ENCODE data around the gene KIF17. TPM values are rescaled to one million over a fixed set of nuclear protein-coding genes. Genes with fewer than 3 reads are reported as not detected.
A peak's percentile ranks its signal among the peaks of the same experiment; 100 is the strongest.

The KIF17 gene
- total and polyA plus RNA-seq, 4 donors: 3.9 to 12.6 (median 6.7) TPM

- Histone ChIP-seq H3K27me3 (ENCODE audit: control insufficient read depth, insufficient read depth, low read length) (no peaks in the 10 kb centered on the region), H3K36me3 (ENCODE audit: control insufficient read depth, insufficient read depth, low read length) (peaks cover 65% of the 10 kb centered on the region), H3K27ac (ENCODE audit: low read depth, low read length) (no peak overlapping the region), H3K4me3 (ENCODE audit: low read depth, low read length) (no peak overlapping the region), H3K9me3 (ENCODE audit: control insufficient read depth, insufficient read depth, low read length) (no peaks in the 10 kb centered on the region), H3K4me1 (ENCODE audit: control insufficient read depth, insufficient read depth, low read length) (peaks cover 9% of the 10 kb centered on the region)
- WGBS (ENCODE audit: insufficient coverage): 94% methylated on average over 12 of the region's 12 CpGs
- DNase-seq (ENCODE audit: low read depth in 4 of 6, low spot score in 6 of 6): no peak
Measured at GRCh38 chr1:20657024-20657423, 60.8 kb downstream of the KIF17 start.

GRCh38 chr1:20654104-20654690 is 63.6 kb downstream of the KIF17 start:
- Histone ChIP-seq H3K9me3 (ENCODE audit: control insufficient read depth, insufficient read depth, low read length) (no peaks in the 10 kb centered on the region), H3K4me1 (ENCODE audit: control insufficient read depth, insufficient read depth, low read length) (no peaks in the 10 kb centered on the region), H3K36me3 (ENCODE audit: control insufficient read depth, insufficient read depth, low read length) (peaks cover 85% of the 10 kb centered on the region), H3K27me3 (ENCODE audit: control insufficient read depth, insufficient read depth, low read length) (no peaks in the 10 kb centered on the region), H3K4me3 (ENCODE audit: low read depth, low read length) (no peak overlapping the region), H3K27ac (ENCODE audit: low read depth, low read length) (no peak overlapping the region)
- WGBS (ENCODE audit: insufficient coverage): 77% methylated on average over 18 of the region's 20 CpGs
- DNase-seq (ENCODE audit: low read depth in 4 of 6, low spot score in 6 of 6): no peak

- no peaks in the 10 kb centered on the region for H3K9me3 ChIP-seq (ENCODE audit: control insufficient read depth, insufficient read depth, low read length)
- 97% methylated on average over 15 of the region's 15 CpGs for WGBS (ENCODE audit: insufficient coverage)
- DNase-seq (ENCODE audit: low read depth in 4 of 6, low spot score in 6 of 6): no peak
- no peak overlapping the region for H3K4me3 ChIP-seq (ENCODE audit: low read depth, low read length)
- H3K4me1 ChIP-seq (ENCODE audit: control insufficient read depth, insufficient read depth, low read length): no peaks in the 10 kb centered on the region
- H3K27me3 ChIP-seq (ENCODE audit: control insufficient read depth, insufficient read depth, low read length): no peaks in the 10 kb centered on the region
- no peak overlapping the region for H3K27ac ChIP-seq (ENCODE audit: low read depth, low read length)
- H3K36me3 ChIP-seq (ENCODE audit: control insufficient read depth, insufficient read depth, low read length): peaks cover 89% of the 10 kb centered on the region
Measured at GRCh38 chr1:20652300-20652699, 65.5 kb downstream of the KIF17 start.

- no peak for DNase-seq (ENCODE audit: low read depth in 4 of 6, low spot score in 6 of 6)
- H3K9me3 ChIP-seq (ENCODE audit: control insufficient read depth, insufficient read depth, low read length): no peaks in the 10 kb centered on the region
- peaks cover 85% of the 10 kb centered on the region for H3K36me3 ChIP-seq (ENCODE audit: control insufficient read depth, insufficient read depth, low read length)
- no peaks in the 10 kb centered on the region for H3K27me3 ChIP-seq (ENCODE audit: control insufficient read depth, insufficient read depth, low read length)
- WGBS (ENCODE audit: insufficient coverage): 95% methylated on average over 15 of the region's 15 CpGs
- no peaks in the 10 kb centered on the region for H3K4me1 ChIP-seq (ENCODE audit: control insufficient read depth, insufficient read depth, low read length)
- no peak overlapping the region for H3K27ac ChIP-seq (ENCODE audit: low read depth, low read length)
- H3K4me3 ChIP-seq (ENCODE audit: low read depth, low read length): no peak overlapping the region
Measured at GRCh38 chr1:20648946-20649345, 68.9 kb downstream of the KIF17 start.

GRCh38 chr1:20648438-20648837 is 69.4 kb downstream of the KIF17 start:
- Histone ChIP-seq H3K4me3 (ENCODE audit: low read depth, low read length) (no peak overlapping the region), H3K36me3 (ENCODE audit: control insufficient read depth, insufficient read depth, low read length) (peaks cover 80% of the 10 kb centered on the region)
- DNase-seq (ENCODE audit: low read depth in 4 of 6, low spot score in 6 of 6): no peak

GRCh38 chr1:20645414-20645813 is 72.4 kb downstream of the KIF17 start:
- peaks cover 83% of the 10 kb centered on the region for H3K36me3 ChIP-seq (ENCODE audit: control insufficient read depth, insufficient read depth, low read length)

More at GRCh38 chr1:20648438-20648837, 69.4 kb downstream of the KIF17 start:
- no peaks in the 10 kb centered on the region for H3K27me3 ChIP-seq (ENCODE audit: control insufficient read depth, insufficient read depth, low read length)
- WGBS (ENCODE audit: insufficient coverage): 93% methylated on average over 13 of the region's 13 CpGs
- H3K27ac ChIP-seq (ENCODE audit: low read depth, low read length): no peak overlapping the region
- no peaks in the 10 kb centered on the region for H3K4me1 ChIP-seq (ENCODE audit: control insufficient read depth, insufficient read depth, low read length)
- H3K9me3 ChIP-seq (ENCODE audit: control insufficient read depth, insufficient read depth, low read length): no peaks in the 10 kb centered on the region

GRCh38 chr1:20644416-20644815 is 73.4 kb downstream of the KIF17 start:
- Histone ChIP-seq H3K27ac (ENCODE audit: low read depth, low read length) (no peak overlapping the region), H3K27me3 (ENCODE audit: control insufficient read depth, insufficient read depth, low read length) (no peaks in the 10 kb centered on the region), H3K36me3 (ENCODE audit: control insufficient read depth, insufficient read depth, low read length) (peaks cover 81% of the 10 kb centered on the region), H3K9me3 (ENCODE audit: control insufficient read depth, insufficient read depth, low read length) (no peaks in the 10 kb centered on the region), H3K4me1 (ENCODE audit: control insufficient read depth, insufficient read depth, low read length) (no peaks in the 10 kb centered on the region), H3K4me3 (ENCODE audit: low read depth, low read length) (no peak overlapping the region)
- 95% methylated on average over 13 of the region's 13 CpGs for WGBS (ENCODE audit: insufficient coverage)
- no peak for DNase-seq (ENCODE audit: low read depth in 4 of 6, low spot score in 6 of 6)

More at GRCh38 chr1:20645414-20645813, 72.4 kb downstream of the KIF17 start:
- no peak overlapping the region for H3K27ac ChIP-seq (ENCODE audit: low read depth, low read length)
- no peaks in the 10 kb centered on the region for H3K9me3 ChIP-seq (ENCODE audit: control insufficient read depth, insufficient read depth, low read length)
- H3K27me3 ChIP-seq (ENCODE audit: control insufficient read depth, insufficient read depth, low read length): no peaks in the 10 kb centered on the region
- no peak overlapping the region for H3K4me3 ChIP-seq (ENCODE audit: low read depth, low read length)
- no peak for DNase-seq (ENCODE audit: low read depth in 4 of 6, low spot score in 6 of 6)
- WGBS (ENCODE audit: insufficient coverage): 81% methylated on average over 12 of the region's 14 CpGs
- no peaks in the 10 kb centered on the region for H3K4me1 ChIP-seq (ENCODE audit: control insufficient read depth, insufficient read depth, low read length)

GRCh38 chr1:20643080-20643479 is 74.7 kb downstream of the KIF17 start:
- no peak overlapping the region for H3K27ac ChIP-seq (ENCODE audit: low read depth, low read length)
- H3K9me3 ChIP-seq (ENCODE audit: control insufficient read depth, insufficient read depth, low read length): no peaks in the 10 kb centered on the region
- H3K4me1 ChIP-seq (ENCODE audit: control insufficient read depth, insufficient read depth, low read length): no peaks in the 10 kb centered on the region
- H3K27me3 ChIP-seq (ENCODE audit: control insufficient read depth, insufficient read depth, low read length): no peaks in the 10 kb centered on the region
- WGBS (ENCODE audit: insufficient coverage): 87% methylated on average over 5 of the region's 6 CpGs
- no peak overlapping the region for H3K4me3 ChIP-seq (ENCODE audit: low read depth, low read length)
- H3K36me3 ChIP-seq (ENCODE audit: control insufficient read depth, insufficient read depth, low read length): peaks cover 81% of the 10 kb centered on the region
- no peak for DNase-seq (ENCODE audit: low read depth in 4 of 6, low spot score in 6 of 6)

GRCh38 chr1:20641975-20642374 is 75.8 kb downstream of the KIF17 start:
- no peak for DNase-seq (ENCODE audit: low read depth in 4 of 6, low spot score in 6 of 6)
- Histone ChIP-seq H3K36me3 (ENCODE audit: control insufficient read depth, insufficient read depth, low read length) (peaks cover 81% of the 10 kb centered on the region), H3K4me1 (ENCODE audit: control insufficient read depth, insufficient read depth, low read length) (no peaks in the 10 kb centered on the region), H3K27ac (ENCODE audit: low read depth, low read length) (no peak overlapping the region), H3K27me3 (ENCODE audit: control insufficient read depth, insufficient read depth, low read length) (no peaks in the 10 kb centered on the region), H3K9me3 (ENCODE audit: control insufficient read depth, insufficient read depth, low read length) (no peaks in the 10 kb centered on the region), H3K4me3 (ENCODE audit: low read depth, low read length) (no peak overlapping the region)
- 71% methylated on average over 9 of the region's 10 CpGs for WGBS (ENCODE audit: insufficient coverage)

- Histone ChIP-seq H3K4me1 (ENCODE audit: control insufficient read depth, insufficient read depth, low read length) (peaks cover 7% of the 10 kb centered on the region), H3K4me3 (ENCODE audit: low read depth, low read length) (no peak overlapping the region), H3K36me3 (ENCODE audit: control insufficient read depth, insufficient read depth, low read length) (peaks cover 75% of the 10 kb centered on the region), H3K27me3 (ENCODE audit: control insufficient read depth, insufficient read depth, low read length) (no peaks in the 10 kb centered on the region), H3K27ac (ENCODE audit: low read depth, low read length) (no peak overlapping the region), H3K9me3 (ENCODE audit: control insufficient read depth, insufficient read depth, low read length) (no peaks in the 10 kb centered on the region)
- WGBS (ENCODE audit: insufficient coverage): 63% methylated on average over 3 of the region's 6 CpGs
- DNase-seq (ENCODE audit: low read depth in 4 of 6, low spot score in 6 of 6): peak in 3 of 6 donors; percentile 49 to 85 (median 74)
Measured at GRCh38 chr1:20640183-20640597, 77.6 kb downstream of the KIF17 start.

Measured in spinal cord (tissue), 10 donors.